Trophoblast cell (in vitro differentiated cells and primary cell): ENCODE data around the gene NPDC1.
A peak's percentile ranks its signal among the peaks of the same experiment; 100 is the strongest.

Experiments
- DNase-seq, 2 donors: peaks; one replicate each; pipeline ENCODE4 v3.0.0-alpha.2; 2016
- H2AFZ ChIP-seq: 2 replicates; pipeline ENCODE4 v1.6.1; 2013; ENCODE audit warnings: low read length, moderate library complexity, mild to moderate bottlenecking; ENCODE audit not compliant: insufficient read depth, poor library complexity
- H2AK5ac ChIP-seq: 2 replicates; pipeline ENCODE4 v1.6.1; 2013; ENCODE audit warnings: mild to moderate bottlenecking, low read length
- H2BK120ac ChIP-seq: 2 replicates; pipeline ENCODE4 v1.6.1; 2013; ENCODE audit warnings: low read length, mild to moderate bottlenecking, moderate library complexity; ENCODE audit not compliant: insufficient read depth, poor library complexity
- H2BK12ac ChIP-seq: 2 replicates; pipeline ENCODE4 v1.6.1; 2013; ENCODE audit warnings: mild to moderate bottlenecking, low read length, moderate library complexity
- H2BK5ac ChIP-seq: 2 replicates; pipeline ENCODE4 v1.6.1; 2013; ENCODE audit warnings: low read length, low read depth, moderate library complexity, mild to moderate bottlenecking; ENCODE audit not compliant: poor library complexity
- H3K14ac ChIP-seq: 2 replicates; pipeline ENCODE4 v1.6.1; 2013; ENCODE audit warnings: mild to moderate bottlenecking, low read length
- H3K18ac ChIP-seq: 2 replicates; pipeline ENCODE4 v1.6.1; 2013; ENCODE audit warnings: mild to moderate bottlenecking, low read length
- H3K23ac ChIP-seq: 2 replicates; pipeline ENCODE4 v1.6.1; 2013; ENCODE audit warnings: low read length
- H3K27ac ChIP-seq: 2 replicates; pipeline ENCODE4 v1.5.1; 2013; ENCODE audit warnings: low read depth, mild to moderate bottlenecking, inconsistent platforms, low read length, moderate library complexity
- H3K27me3 ChIP-seq: 2 replicates; pipeline ENCODE4 v1.6.1; 2013; ENCODE audit warnings: inconsistent platforms, mild to moderate bottlenecking, low read length, moderate library complexity; ENCODE audit not compliant: insufficient read depth
- H3K36me3 ChIP-seq, 2 experiments: 1 replicate in 1 of 2; 2 replicates in 1 of 2; pipeline ENCODE4 v1.6.1; 2013; ENCODE audit warnings: low read length in 2 of 2, mild to moderate bottlenecking in 2 of 2, moderate library complexity in 1 of 2; ENCODE audit not compliant: insufficient read depth in 2 of 2, control insufficient read depth in 1 of 2
- H3K4ac ChIP-seq: 2 replicates; pipeline ENCODE4 v1.6.1; 2013; ENCODE audit warnings: low read depth, mild to moderate bottlenecking, low read length, moderate library complexity
- H3K4me1 ChIP-seq, 2 experiments: 1 replicate in 1 of 2; 2 replicates in 1 of 2; pipeline ENCODE4 v1.6.1; 2013; ENCODE audit warnings: low read length in 2 of 2, mild to moderate bottlenecking in 2 of 2, moderate library complexity in 1 of 2; ENCODE audit not compliant: insufficient read depth in 2 of 2, control insufficient read depth in 1 of 2
- H3K4me2 ChIP-seq: 2 replicates; pipeline ENCODE4 v1.6.1; 2013; ENCODE audit warnings: inconsistent platforms, mild to moderate bottlenecking, low read length, moderate library complexity
- H3K4me3 ChIP-seq: 2 replicates; pipeline ENCODE4 v1.5.1; 2013; ENCODE audit warnings: mild to moderate bottlenecking, low read depth, low read length, inconsistent platforms
- H3K79me1 ChIP-seq: one replicate; pipeline ENCODE4 v1.6.1; 2013; ENCODE audit warnings: low read length
- H3K79me2 ChIP-seq: 2 replicates; pipeline ENCODE4 v1.6.1; 2013; ENCODE audit warnings: low read length, mild to moderate bottlenecking; ENCODE audit not compliant: control insufficient read depth, insufficient read depth, poor library complexity
- H3K9ac ChIP-seq: 2 replicates; pipeline ENCODE4 v1.6.1; 2013; ENCODE audit warnings: mild to moderate bottlenecking, low read length
- H3K9me3 ChIP-seq: 2 replicates; pipeline ENCODE4 v1.6.1; 2013; ENCODE audit warnings: low read depth, mild to moderate bottlenecking, control low read depth, inconsistent platforms, low read length; ENCODE audit not compliant: insufficient read depth
- H4K12ac ChIP-seq: 2 replicates; pipeline ENCODE4 v1.6.1; 2013; ENCODE audit warnings: low read depth, mild to moderate bottlenecking, low read length, moderate library complexity
- H4K8ac ChIP-seq: 2 replicates; pipeline ENCODE4 v1.6.1; 2013; ENCODE audit warnings: low read depth, mild to moderate bottlenecking, low read length, moderate library complexity
- H4K91ac ChIP-seq: one replicate; pipeline ENCODE4 v1.6.1; 2013; ENCODE audit warnings: low read depth, mild to moderate bottlenecking, low read length, moderate library complexity
- WGBS: extraction: QIAGEN DNeasy Blood & Tissue Kit; methylation state at CpG from one replicate; pipeline ENCODE4 v1.1.7; 2013; ENCODE audit warnings: missing lambda C conversion rate; ENCODE audit not compliant: insufficient read length, insufficient coverage; ENCODE audit errors: extremely low coverage; 5-methylcytosine and 5-hydroxymethylcytosine counted together

Gene NPDC1

DNA sequence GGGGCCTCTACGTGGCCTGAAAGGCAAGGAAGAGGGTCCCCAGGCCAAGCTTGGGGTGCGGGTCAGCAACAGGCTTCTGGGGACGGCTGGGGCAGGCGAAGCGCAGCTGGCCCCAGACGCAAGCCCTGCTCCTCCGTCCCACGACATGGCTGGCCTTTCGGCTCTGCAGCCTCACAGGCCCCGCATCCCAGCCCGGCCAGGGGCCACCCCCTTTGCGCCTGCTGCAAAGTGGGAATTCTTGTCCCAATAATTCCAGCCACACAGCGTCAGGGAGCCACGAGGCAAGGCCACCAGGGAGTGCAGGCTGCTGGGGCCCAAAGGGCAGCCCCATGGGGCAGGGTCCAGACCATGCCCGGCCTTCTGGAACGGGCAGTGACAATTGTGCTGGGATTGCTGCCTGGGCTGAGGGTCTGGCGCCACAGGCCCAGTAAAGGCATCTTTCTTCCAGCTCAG is 9.0 kb upstream of the NPDC1 start:
- Histone ChIP-seq H3K14ac (no peak overlapping the region), H4K12ac (no peak overlapping the region), H2BK120ac (no peak overlapping the region), H4K8ac (no peak overlapping the region), H3K4ac (no peak overlapping the region), H4K91ac (no peak overlapping the region), H3K18ac (no peak overlapping the region), H2BK12ac (no peak overlapping the region), H3K79me2 (no peaks in the 10 kb centered on the region), H3K4me3 (no peak overlapping the region), H3K9ac (no peak overlapping the region), H3K4me2 (no peak overlapping the region), H3K79me1 (no peaks in the 10 kb centered on the region), H2AFZ (no peak overlapping the region), H3K27me3 (peaks cover 22% of the 10 kb centered on the region), H2BK5ac (no peak overlapping the region), H3K9me3 (peaks cover 4% of the 10 kb centered on the region), H3K4me1 (peaks cover 8 to 11% of the 10 kb centered on the region in 2 experiments), H2AK5ac (no peak overlapping the region), H3K27ac (no peak overlapping the region), H3K23ac (no peak overlapping the region), H3K36me3 (no peaks in the 10 kb centered on the region)
- no peak for DNase-seq
- WGBS, result no CpG with 5 or more reads among the region's 17 CpGs

DNA sequence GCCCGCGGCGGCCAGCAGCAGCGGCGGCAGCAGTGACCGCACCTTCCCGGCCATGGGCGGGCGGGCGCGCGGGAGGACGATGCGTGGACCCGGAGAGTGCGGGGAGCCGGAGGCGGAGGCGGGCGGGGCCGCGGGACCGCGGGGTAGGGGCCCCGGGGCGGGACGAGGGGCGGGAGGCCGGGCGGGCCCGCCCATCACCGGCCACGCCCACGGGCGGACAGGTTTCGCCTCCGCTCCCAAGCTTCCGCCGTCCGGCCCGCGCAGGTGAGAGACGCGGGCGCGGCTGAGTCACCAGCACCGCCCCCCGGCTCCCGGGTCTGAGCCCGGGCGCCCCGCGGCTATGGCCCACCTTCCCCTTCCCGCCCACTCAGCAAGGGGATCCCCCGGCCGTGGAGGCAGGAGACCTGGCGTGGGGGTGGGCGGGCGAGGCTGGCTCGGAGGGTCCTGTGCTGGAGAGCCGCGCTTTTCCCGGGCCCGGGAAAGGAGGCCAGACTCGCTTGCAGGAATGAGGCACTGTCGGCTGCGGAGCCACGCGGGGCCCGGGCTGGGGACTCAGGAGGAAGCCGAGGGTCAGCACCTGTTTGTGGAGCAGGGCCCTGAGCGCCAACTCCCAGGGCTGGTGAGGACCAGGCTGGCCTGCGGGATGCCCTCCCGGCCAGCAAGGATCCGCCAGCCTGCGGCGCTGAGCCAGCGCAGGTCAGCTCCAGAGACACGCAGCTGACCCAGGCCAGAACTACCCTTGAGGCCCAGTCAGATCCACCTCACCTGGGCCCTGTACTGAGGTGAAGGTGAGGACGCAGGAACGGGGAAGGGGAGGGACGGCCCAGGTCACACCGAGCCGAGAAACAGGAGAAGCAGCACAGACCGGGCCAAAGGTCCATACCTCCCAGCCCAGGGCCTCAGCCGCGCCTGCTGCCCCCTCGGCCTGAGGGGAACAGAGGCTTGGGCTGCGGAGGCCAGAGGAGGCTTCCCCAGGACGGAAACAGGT is 8.3 kb upstream of the NPDC1 start, which contains the start of gene ENTPD2:
Gene ENTPD2, minus strand, starts transcription at position 118 of the 988 bp plus-strand sequence. Its CDS starts 64 bp downstream, at position 54.
- Histone ChIP-seq H3K14ac (no peak within 1 kb of the TSS), H2BK120ac (no peak within 1 kb of the TSS), H4K8ac (no peak within 1 kb of the TSS), H3K9me3 (peaks cover 4% of the 10 kb centered on the region), H3K27ac (no peak within 1 kb of the TSS), H3K4me1 (peaks cover 8 to 11% of the 10 kb centered on the region in 2 experiments), H4K91ac (peak within 1 kb of the TSS; percentile 22), H3K4ac (no peak within 1 kb of the TSS), H3K79me2 (no peaks in the 10 kb centered on the region), H2AK5ac (no peak within 1 kb of the TSS), H2BK12ac (no peak within 1 kb of the TSS), H3K36me3 (no peaks in the 10 kb centered on the region), H2BK5ac (no peak within 1 kb of the TSS), H3K4me3 (peak within 1 kb of the TSS; percentile 40), H3K4me2 (peak within 1 kb of the TSS; percentile 61), H4K12ac (no peak within 1 kb of the TSS), H3K79me1 (no peaks in the 10 kb centered on the region), H2AFZ (no peak within 1 kb of the TSS), H3K9ac (no peak within 1 kb of the TSS), H3K23ac (no peak within 1 kb of the TSS), H3K18ac (no peak within 1 kb of the TSS), H3K27me3 (peaks cover 29% of the 10 kb centered on the region)
- WGBS, result no CpG with 5 or more reads among the region's 90 CpGs
- peak; percentile 23 to 67 for DNase-seq

DNA sequence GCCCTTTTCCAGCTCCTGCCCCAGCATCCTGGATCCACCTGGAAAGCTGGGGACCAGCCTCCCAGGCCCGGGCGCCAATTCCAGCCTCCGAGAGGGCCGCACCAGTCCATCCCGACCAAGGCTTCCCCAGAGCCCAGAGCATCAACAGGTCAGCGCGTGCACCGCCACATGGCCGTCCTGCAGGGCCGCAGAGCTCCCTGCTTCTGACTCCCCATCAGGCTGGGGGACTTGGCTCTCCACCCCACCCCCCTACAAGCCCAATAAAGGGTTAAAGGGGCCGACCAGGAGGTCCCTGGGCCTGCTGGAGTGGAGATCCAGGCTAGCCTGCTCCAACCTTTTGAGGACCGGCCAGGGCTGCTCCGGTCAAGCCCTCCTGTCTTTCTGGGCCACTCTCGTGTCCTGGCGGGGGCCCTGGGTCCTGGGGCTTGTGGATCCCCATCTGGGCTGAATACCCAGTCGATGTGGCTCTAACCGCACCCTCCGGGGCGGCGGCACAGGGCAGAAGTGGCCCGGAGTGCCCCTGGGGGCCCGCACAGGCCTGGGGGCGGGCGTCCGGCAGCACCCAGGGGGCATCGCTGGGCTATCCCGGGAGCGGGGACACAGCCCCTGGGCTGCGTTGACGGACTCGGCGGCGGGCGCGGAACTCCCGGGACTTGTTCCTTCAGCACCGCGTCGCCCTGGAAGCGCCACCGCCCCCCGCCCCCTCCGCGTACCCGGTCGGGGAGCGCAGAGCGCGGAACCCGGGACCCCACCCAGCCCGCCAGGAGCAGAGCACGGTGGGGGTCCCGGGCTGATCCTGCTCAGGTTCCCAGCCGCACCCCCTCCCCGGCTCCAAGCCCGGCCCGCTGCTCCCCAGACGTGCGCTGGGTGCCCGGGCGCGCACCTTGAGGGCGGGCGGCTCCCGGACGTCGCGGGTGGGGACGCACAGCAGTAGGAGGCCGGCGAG is 7.3 kb upstream of the NPDC1 start:
- Histone ChIP-seq H2AK5ac (no peak overlapping the region), H3K4ac (no peak overlapping the region), H3K23ac (no peak overlapping the region), H2AFZ (no peak overlapping the region), H3K9ac (no peak overlapping the region), H4K12ac (no peak overlapping the region), H3K79me2 (no peaks in the 10 kb centered on the region), H3K4me1 (peaks cover 8 to 11% of the 10 kb centered on the region in 2 experiments), H3K27ac (no peak overlapping the region), H3K36me3 (no peaks in the 10 kb centered on the region), H4K8ac (no peak overlapping the region), H3K79me1 (no peaks in the 10 kb centered on the region), H3K4me2 (peak overlapping the region; percentile 61), H3K27me3 (peaks cover 29% of the 10 kb centered on the region), H2BK120ac (no peak overlapping the region), H3K14ac (no peak overlapping the region), H4K91ac (no peak overlapping the region), H3K9me3 (peaks cover 4% of the 10 kb centered on the region), H2BK5ac (no peak overlapping the region), H3K18ac (no peak overlapping the region), H3K4me3 (peak overlapping the region; percentile 40), H2BK12ac (no peak overlapping the region)
- no peak for DNase-seq
- no CpG with 5 or more reads among the region's 71 CpGs for WGBS

DNA sequence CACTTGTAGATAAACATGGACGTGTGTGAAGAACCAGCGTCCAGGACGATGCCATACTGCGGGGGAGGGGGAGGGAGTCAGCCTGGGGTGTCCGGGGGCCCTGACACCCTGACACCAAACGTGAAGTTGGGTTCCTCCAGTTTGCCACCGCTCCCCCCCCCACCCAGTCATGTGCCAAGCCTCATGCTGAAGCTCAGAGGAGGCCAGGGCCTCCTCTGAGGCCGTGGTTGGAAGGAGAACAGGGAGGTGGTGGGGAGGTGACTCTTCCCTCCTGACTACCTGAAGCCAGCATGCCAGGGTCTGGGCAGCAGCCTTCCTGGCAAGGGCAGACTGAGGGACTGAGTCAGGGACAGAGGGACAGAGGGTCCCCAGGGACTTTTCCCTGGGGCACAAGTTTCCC is 6.3 kb upstream of the NPDC1 start:
- Histone ChIP-seq H3K4me3 (no peak overlapping the region), H4K91ac (no peak overlapping the region), H2AK5ac (no peak overlapping the region), H3K18ac (no peak overlapping the region), H3K9ac (no peak overlapping the region), H3K79me1 (no peaks in the 10 kb centered on the region), H2BK5ac (no peak overlapping the region), H3K23ac (no peak overlapping the region), H3K79me2 (no peaks in the 10 kb centered on the region), H4K12ac (no peak overlapping the region), H2AFZ (no peak overlapping the region), H3K27me3 (peaks cover 34% of the 10 kb centered on the region), H2BK12ac (no peak overlapping the region), H3K4me2 (no peak overlapping the region), H3K14ac (no peak overlapping the region), H3K36me3 (no peaks in the 10 kb centered on the region), H3K4ac (no peak overlapping the region), H3K4me1 (peaks cover 8 to 11% of the 10 kb centered on the region in 2 experiments), H2BK120ac (no peak overlapping the region), H3K9me3 (peaks cover 4% of the 10 kb centered on the region), H3K27ac (no peak overlapping the region), H4K8ac (no peak overlapping the region)
- WGBS, result no CpG with 5 or more reads among the region's 8 CpGs
- DNase-seq, result no peak
